Activated CD8-positive, alpha-beta memory T cell treated with anti-CD3 and anti-CD28 coated beads, Interleukin-2, amount 10 ng/mL, durations not matched to agents 7 days and 5 days (primary cell): ENCODE data around the gene FAM72D. TPM values are rescaled to one million over a fixed set of nuclear protein-coding genes. Genes with fewer than 3 reads are reported as not detected.
"Not testable (repeated sequence)": the region's sequence is repeated elsewhere in the genome, so short reads cannot be mapped to it uniquely, and the experiment has no call there.

Experiments used
- ATAC-seq: fragments of 150-1000 bp; cut with Tn5 transposase; one replicate; pipeline ENCODE4 v1.10.0; 2021; ENCODE audit warnings: moderate library complexity
- CTCF ChIA-PET: fragments of 350-600 bp; sonication (Branson Sonifier 250); formaldehyde crosslinking; loops from one replicate; lab custom pipeline; 2021; ENCODE audit warnings: antibody characterized with exemption; lab: Charles Lee
- DNase-seq: peaks from one replicate; pipeline ENCODE4 v3.0.0-alpha.2; 2020
- H3K27ac Mint-ChIP-seq: one replicate; pipeline ENCODE4 v1.8.0; 2021; ENCODE audit warnings: mild to moderate bottlenecking, mixed read lengths
- H3K27me3 Mint-ChIP-seq: one replicate; pipeline ENCODE4 v1.8.0; 2021; ENCODE audit warnings: mixed read lengths
- H3K36me3 Mint-ChIP-seq: one replicate; pipeline ENCODE4 v1.8.0; 2021; ENCODE audit warnings: mild to moderate bottlenecking, mixed read lengths
- H3K4me1 Mint-ChIP-seq: one replicate; pipeline ENCODE4 v1.8.0; 2021; ENCODE audit warnings: mixed read lengths
- H3K4me3 Mint-ChIP-seq: one replicate; pipeline ENCODE4 v1.8.0; 2021; ENCODE audit warnings: mild to moderate bottlenecking, moderate library complexity, mixed read lengths
- H3K9me3 Mint-ChIP-seq: one replicate; pipeline ENCODE4 v1.8.0; 2022; ENCODE audit warnings: low read depth, mixed read lengths
- total RNA-seq, 2 experiments: library from RNA; stranded (reverse); gene quantifications; one replicate each; pipeline ENCODE4 v1.2.3, GENCODE V29; 2021

Gene FAM72D
- total RNA-seq, 2 experiments from 2014 or later = 20.0 to 22.7 TPM

GRCh38 chr1:145074021-145074559 lies 21.7 kb upstream of the FAM72D start:
- ATAC-seq, H3K4me1 Mint-ChIP-seq, DNase-seq, H3K27me3 Mint-ChIP-seq, CTCF ChIA-PET, H3K27ac Mint-ChIP-seq, H3K4me3 Mint-ChIP-seq, H3K36me3 Mint-ChIP-seq, H3K9me3 Mint-ChIP-seq: not testable (repeated sequence)

- not testable (repeated sequence) for H3K4me1 Mint-ChIP-seq, DNase-seq, H3K9me3 Mint-ChIP-seq
Measured at GRCh38 chr1:145076877-145077276, 18.9 kb upstream of the FAM72D start.

GRCh38 chr1:145077872-145078786 lies 17.6 kb upstream of the FAM72D start:
- H3K27ac Mint-ChIP-seq, H3K36me3 Mint-ChIP-seq, CTCF ChIA-PET, H3K4me1 Mint-ChIP-seq, H3K4me3 Mint-ChIP-seq, DNase-seq, ATAC-seq, H3K27me3 Mint-ChIP-seq, H3K9me3 Mint-ChIP-seq: not testable (repeated sequence)

More at GRCh38 chr1:145076877-145077276, 18.9 kb upstream of the FAM72D start:
- CTCF ChIA-PET, H3K36me3 Mint-ChIP-seq, ATAC-seq, H3K27ac Mint-ChIP-seq, H3K4me3 Mint-ChIP-seq, H3K27me3 Mint-ChIP-seq: not testable (repeated sequence)

GRCh38 chr1:145078787-145079370 lies 16.9 kb upstream of the FAM72D start:
- H3K9me3 Mint-ChIP-seq, DNase-seq, H3K27me3 Mint-ChIP-seq, H3K4me3 Mint-ChIP-seq, H3K27ac Mint-ChIP-seq, ATAC-seq, H3K36me3 Mint-ChIP-seq, CTCF ChIA-PET, H3K4me1 Mint-ChIP-seq: not testable (repeated sequence)

GRCh38 chr1:145079737-145080136 lies 16.0 kb upstream of the FAM72D start:
- H3K36me3 Mint-ChIP-seq, H3K27ac Mint-ChIP-seq, H3K4me1 Mint-ChIP-seq, ATAC-seq, H3K27me3 Mint-ChIP-seq, H3K4me3 Mint-ChIP-seq, DNase-seq, H3K9me3 Mint-ChIP-seq, CTCF ChIA-PET: not testable (repeated sequence)

- CTCF ChIA-PET, DNase-seq, H3K27me3 Mint-ChIP-seq, H3K4me1 Mint-ChIP-seq, H3K27ac Mint-ChIP-seq, H3K9me3 Mint-ChIP-seq, ATAC-seq, H3K36me3 Mint-ChIP-seq, H3K4me3 Mint-ChIP-seq: not testable (repeated sequence)
Measured at GRCh38 chr1:145080193-145080592, 15.6 kb upstream of the FAM72D start.

- not testable (repeated sequence) for H3K4me3 Mint-ChIP-seq
Measured at GRCh38 chr1:145082483-145083255, 13.1 kb upstream of the FAM72D start.

GRCh38 chr1:145093517-145094149 lies 2.1 kb upstream of the FAM72D start:
- H3K4me1 Mint-ChIP-seq, H3K9me3 Mint-ChIP-seq, CTCF ChIA-PET, H3K36me3 Mint-ChIP-seq, ATAC-seq, H3K27me3 Mint-ChIP-seq: not testable (repeated sequence)
- Mint-ChIP-seq H3K27ac (peak overlapping the region; percentile 66), H3K4me3 (peak overlapping the region; percentile 86)
- DNase-seq = peak; percentile 43

More at GRCh38 chr1:145082483-145083255, 13.1 kb upstream of the FAM72D start:
- DNase-seq, CTCF ChIA-PET, H3K36me3 Mint-ChIP-seq, H3K27me3 Mint-ChIP-seq, H3K4me1 Mint-ChIP-seq, H3K9me3 Mint-ChIP-seq, ATAC-seq, H3K27ac Mint-ChIP-seq: not testable (repeated sequence)

GRCh38 chr1:145094655-145095211 lies 1.0 kb upstream of the FAM72D start:
- H3K9me3 Mint-ChIP-seq, H3K36me3 Mint-ChIP-seq, CTCF ChIA-PET, H3K27ac Mint-ChIP-seq, H3K27me3 Mint-ChIP-seq, H3K4me1 Mint-ChIP-seq: not testable (repeated sequence)
- peak overlapping the region; percentile 43 for H3K4me3 Mint-ChIP-seq
- peak; percentile 43 for DNase-seq
- ATAC-seq = peak; percentile 11

- H3K27ac Mint-ChIP-seq, H3K4me3 Mint-ChIP-seq, H3K9me3 Mint-ChIP-seq, DNase-seq, H3K27me3 Mint-ChIP-seq, H3K4me1 Mint-ChIP-seq, ATAC-seq, CTCF ChIA-PET, H3K36me3 Mint-ChIP-seq: not testable (repeated sequence)
Measured at GRCh38 chr1:145101725-145102124, 6.0 kb downstream of the FAM72D start.

GRCh38 chr1:145103294-145103693 lies 7.5 kb downstream of the FAM72D start:
- H3K4me1 Mint-ChIP-seq, ATAC-seq, H3K27ac Mint-ChIP-seq, H3K27me3 Mint-ChIP-seq, CTCF ChIA-PET, H3K4me3 Mint-ChIP-seq, DNase-seq, H3K36me3 Mint-ChIP-seq, H3K9me3 Mint-ChIP-seq: not testable (repeated sequence)

- ATAC-seq, H3K36me3 Mint-ChIP-seq, DNase-seq, H3K9me3 Mint-ChIP-seq, H3K4me1 Mint-ChIP-seq, H3K27ac Mint-ChIP-seq, H3K27me3 Mint-ChIP-seq, H3K4me3 Mint-ChIP-seq, CTCF ChIA-PET: not testable (repeated sequence)
Measured at GRCh38 chr1:145111674-145112073, 15.9 kb downstream of the FAM72D start.

- ATAC-seq, CTCF ChIA-PET, H3K9me3 Mint-ChIP-seq, H3K4me3 Mint-ChIP-seq, H3K27me3 Mint-ChIP-seq, DNase-seq, H3K4me1 Mint-ChIP-seq, H3K27ac Mint-ChIP-seq, H3K36me3 Mint-ChIP-seq: not testable (repeated sequence)
Measured at GRCh38 chr1:145112703-145113102, 16.9 kb downstream of the FAM72D start.
